IMR-90 (cell line): ENCODE results near the gene PLEKHJ1. TPM values are rescaled to one million over a fixed set of nuclear protein-coding genes. Genes with fewer than 3 reads are reported as not detected.

Experiments
- ATAC-seq: fragments of 200-7000 bp; cut with Tn5 transposase; 2 replicates; pipeline ENCODE4 v1.9.1; 2020; ENCODE audit warnings: low read depth, mild to moderate bottlenecking, moderate library complexity
- BruUV-seq: library from RNA; stranded (reverse); fragments of 400-500 nt; replicated peaks from 2 replicates; lab custom pipeline; 2021; lab: Mats Ljungman, UMichigan
- CTCF ChIA-PET: fragments of 300-600 bp; formaldehyde crosslinking; extraction: SDS; loops from one replicate; lab custom pipeline; 2021; ENCODE audit warnings: antibody characterized with exemption; lab: Yijun Ruan, JAX
- POLR2A ChIA-PET: fragments of 300-600 bp; sonication (Branson Sonifier 250); formaldehyde crosslinking; loops from one replicate; lab custom pipeline; 2022; ENCODE audit warnings: antibody characterized with exemption; ENCODE audit not compliant: unreplicated experiment; lab: Charles Lee
- DNase-seq: peaks from one replicate; pipeline ENCODE4 v3.0.0; 2013
- H2AFZ ChIP-seq: replicated peaks from 2 replicates; pipeline ENCODE3; 2013; ENCODE audit warnings: low read length, mild to moderate bottlenecking; ENCODE audit not compliant: poor library complexity
- H2AK5ac ChIP-seq: 2 replicates; pipeline ENCODE4 v1.6.1; 2013; ENCODE audit warnings: low read depth, low read length, inconsistent platforms
- H2AK9ac ChIP-seq: replicated peaks from 2 replicates; pipeline ENCODE3; 2013; ENCODE audit warnings: mild to moderate bottlenecking, low read depth, low read length, moderate library complexity; ENCODE audit not compliant: poor library complexity
- H2BK120ac ChIP-seq: 2 replicates; pipeline ENCODE4 v1.6.1; 2013; ENCODE audit warnings: low read depth, low read length, inconsistent platforms
- H2BK15ac ChIP-seq: 3 replicates; pipeline ENCODE4 v1.6.1; 2013; ENCODE audit warnings: low read depth, low read length, inconsistent platforms
- H2BK20ac ChIP-seq: 2 replicates; pipeline ENCODE4 v1.6.1; 2013; ENCODE audit warnings: low read depth, mild to moderate bottlenecking, inconsistent platforms, low read length, moderate library complexity
- H2BK5ac ChIP-seq: 2 replicates; pipeline ENCODE4 v1.6.1; 2013; ENCODE audit warnings: mild to moderate bottlenecking, low read depth, low read length, inconsistent platforms; ENCODE audit not compliant: poor library complexity, severe bottlenecking
- H3K14ac ChIP-seq: replicated peaks from 2 replicates; pipeline ENCODE4 v1.6.1; 2013; ENCODE audit warnings: low read depth, low read length, inconsistent platforms
- H3K18ac ChIP-seq: 2 replicates; pipeline ENCODE4 v1.6.1; 2013; ENCODE audit warnings: low read depth, low read length, control low read depth
- H3K23ac ChIP-seq: 2 replicates; pipeline ENCODE4 v1.6.1; 2013; ENCODE audit warnings: low read depth, low read length, inconsistent platforms
- H3K27ac ChIP-seq: 2 replicates; pipeline ENCODE4 v1.5.1; 2013; ENCODE audit warnings: mild to moderate bottlenecking, control low read depth, low read length; ENCODE audit not compliant: insufficient read depth
- H3K27me3 ChIP-seq: 2 replicates; pipeline ENCODE4 v1.6.1; 2013; ENCODE audit warnings: low read length; ENCODE audit not compliant: control insufficient read depth, insufficient read depth
- H3K36me3 ChIP-seq: 2 replicates; pipeline ENCODE4 v1.6.1; 2013; ENCODE audit warnings: low read length, mixed read lengths; ENCODE audit not compliant: control insufficient read depth, insufficient read depth
- H3K4ac ChIP-seq: 2 replicates; pipeline ENCODE4 v1.6.1; 2013; ENCODE audit warnings: low read depth, low read length, inconsistent platforms
- H3K4me1 ChIP-seq: 2 replicates; pipeline ENCODE4 v1.6.1; 2013; ENCODE audit warnings: low read length, mixed read lengths; ENCODE audit not compliant: control insufficient read depth, insufficient read depth
- H3K4me2 ChIP-seq: 2 replicates; pipeline ENCODE4 v1.6.1; 2013; ENCODE audit warnings: low read depth, mild to moderate bottlenecking, control low read depth, low read length, moderate library complexity
- H3K4me3 ChIP-seq: 2 replicates; pipeline ENCODE4 v1.5.1; 2013; ENCODE audit warnings: low read depth, mild to moderate bottlenecking, control low read depth, low read length, moderate library complexity; ENCODE audit not compliant: insufficient read depth
- H3K56ac ChIP-seq: 2 replicates; pipeline ENCODE4 v1.6.1; 2013; ENCODE audit warnings: low read length, inconsistent platforms; ENCODE audit not compliant: insufficient read depth; ENCODE audit errors: extremely low read depth
- H3K79me1 ChIP-seq, 2 experiments: 2 replicates each; pipeline ENCODE4 v1.6.1; 2013; ENCODE audit warnings: low read length in 2 of 2, inconsistent platforms in 1 of 2, low read depth in 1 of 2
- H3K9ac ChIP-seq: 2 replicates; pipeline ENCODE4 v1.6.1; 2013; ENCODE audit warnings: low read depth, low read length, control low read depth
- H3K9me1 ChIP-seq: 2 replicates; pipeline ENCODE4 v1.6.1; 2013; ENCODE audit warnings: low read length, inconsistent platforms; ENCODE audit not compliant: insufficient read depth
- H3K9me3 ChIP-seq: 2 replicates; pipeline ENCODE4 v1.6.1; 2013; ENCODE audit warnings: low read length; ENCODE audit not compliant: control insufficient read depth, insufficient read depth
- H4K20me1 ChIP-seq: 2 replicates; pipeline ENCODE4 v1.6.1; 2013; ENCODE audit warnings: low read length, inconsistent platforms; ENCODE audit not compliant: insufficient read depth
- H4K5ac ChIP-seq: 2 replicates; pipeline ENCODE4 v1.6.1; 2013; ENCODE audit warnings: mild to moderate bottlenecking, low read depth, low read length, control low read depth
- H4K8ac ChIP-seq, 2 experiments: 2 replicates each; pipeline ENCODE4 v1.6.1; 2013; ENCODE audit warnings: low read depth in 2 of 2, low read length in 2 of 2, control low read depth in 1 of 2, inconsistent platforms in 1 of 2
- H4K91ac ChIP-seq: 2 replicates; pipeline ENCODE4 v1.6.1; 2013; ENCODE audit warnings: low read depth, low read length, inconsistent platforms; ENCODE audit not compliant: insufficient read depth
- BHLHE40 ChIP-seq: fragments of 150-350 bp; IDR thresholded peaks from 2 replicates; pipeline ENCODE4 v1.6.1; 2016; ENCODE audit warnings: mild to moderate bottlenecking, low read depth, low read length
- CEBPB ChIP-seq: IDR thresholded peaks from 2 replicates; pipeline ENCODE4 v1.6.1; 2012; ENCODE audit warnings: low read depth, low read length, improper control_type of control experiment
- CHD1 ChIP-seq: IDR thresholded peaks from 2 replicates; pipeline ENCODE4 v1.6.1; 2012; ENCODE audit warnings: low read depth, low read length, improper control_type of control experiment
- CTCF ChIP-seq: conservative IDR thresholded peaks from 2 replicates; pipeline ENCODE4 v1.5.1; 2012; ENCODE audit warnings: mild to moderate bottlenecking, low read depth, low read length, improper control_type of control experiment
- MAFK ChIP-seq: IDR thresholded peaks from 2 replicates; pipeline ENCODE4 v1.6.1; 2012; ENCODE audit warnings: low read depth, low read length, improper control_type of control experiment
- MXI1 ChIP-seq: IDR thresholded peaks from 2 replicates; pipeline ENCODE4 v1.6.1; 2012; ENCODE audit warnings: low read depth, mild to moderate bottlenecking, low read length, moderate library complexity, borderline replicate concordance
- RCOR1 ChIP-seq: IDR thresholded peaks from 2 replicates; pipeline ENCODE4 v1.6.1; 2012; ENCODE audit warnings: mild to moderate bottlenecking, low read length, improper control_type of control experiment; ENCODE audit not compliant: insufficient replicate concordance
- SMC3 ChIP-seq: fragments of 150-350 bp; IDR thresholded peaks from 2 replicates; pipeline ENCODE4 v1.6.1; 2016; ENCODE audit warnings: low read depth, mild to moderate bottlenecking, antibody characterized with exemption, low read length, moderate library complexity
- USF2 ChIP-seq: fragments of 150-350 bp; IDR thresholded peaks from 2 replicates; pipeline ENCODE4 v1.6.1; 2017; ENCODE audit warnings: mild to moderate bottlenecking, antibody characterized with exemption, low read length, low read depth
- WGBS, 2 experiments: methylation state at CpG; one replicate each; pipeline versions ENCODE4 v1.1.5 to v1.1.7; 2013; ENCODE audit warnings: missing lambda C conversion rate in 2 of 2; ENCODE audit not compliant: insufficient read length in 1 of 2; ENCODE audit errors: extremely low coverage in 2 of 2; 5-methylcytosine and 5-hydroxymethylcytosine counted together
- dilution Hi-C: fragments of 300-500 bp; cut with HindIII; formaldehyde crosslinking; loops from one replicate; pipeline ENCODE4 v1.14.3; 2018; ENCODE audit warnings: low sequenced_read_pairs; ENCODE audit not compliant: unreplicated experiment
- in situ Hi-C: fragments of 300-500 bp; cut with MboI; formaldehyde crosslinking; loops from 3 replicates; pipeline ENCODE4 v1.14.3; 2019; ENCODE audit warnings: low sequenced_read_pairs, inconsistent platforms, mixed read lengths
- intact Hi-C: fragments of 100-400 bp; cut with micrococcal nuclease; formaldehyde crosslinking; loops from 2 replicates; pipeline ENCODE4 v1.10.0; 2022
- polyA plus RNA-seq, 3 experiments: library from polyadenylated mRNA; depleted of rRNA; stranded (reverse); fragments of >200 nt; gene quantifications; 2 replicates each; pipeline ENCODE4 v1.2.3, GENCODE V29; 2012; ENCODE audit warnings: low replicate concordance in 1 of 3
- total RNA-seq: library from RNA; depleted of rRNA; stranded (reverse); fragments of >200 nt; gene quantifications from 2 replicates; pipeline ENCODE4 v1.2.3, GENCODE V29; 2012

PLEKHJ1 gene
- total and polyA plus RNA-seq, 2 of the 4 experiments (the other 2 are of a cell fraction), result 31.7 to 62.8 TPM

- Histone ChIP-seq H2BK20ac (no peak overlapping the region), H3K4ac (no peak overlapping the region), H3K27ac (no peak overlapping the region), H2BK15ac (no peak overlapping the region), H3K9me3 (no peaks in the 10 kb centered on the region), H3K9me1 (no peaks in the 10 kb centered on the region), H2AK9ac (no peak overlapping the region), H2AFZ (no peak overlapping the region), H4K8ac (peak overlapping the region in 1 of 2 experiments; percentile 69; a peak in 1 of 4 replicates), H3K79me1 (no peaks in the 10 kb centered on the region; a peak in 1 of 4 replicates), H2AK5ac (no peak overlapping the region), H3K36me3 (no peaks in the 10 kb centered on the region), H4K5ac (no peak overlapping the region), H3K23ac (no peak overlapping the region), H3K18ac (no peak overlapping the region), H4K20me1 (peaks cover under 1% of the 10 kb centered on the region), H3K9ac (no peak overlapping the region), H2BK5ac (no peak overlapping the region), H3K4me3 (no peak overlapping the region), H3K4me1 (peaks cover 7% of the 10 kb centered on the region), H2BK120ac (no peak overlapping the region), H4K91ac (no peak overlapping the region), H3K56ac (no peak overlapping the region), H3K4me2 (no peak overlapping the region), H3K27me3 (peaks cover 16% of the 10 kb centered on the region), H3K14ac (no peak overlapping the region)
- BruUV-seq, result no TSS peak
- dilution Hi-C loops (no loop called here), intact Hi-C loops (no loop called here), in situ Hi-C loops (no loop called here)
- no peak for ATAC-seq
- ChIA-PET CTCF (no interaction called here), POLR2A (no interaction called here)
- TF ChIP-seq USF2, result no peak
- no peak for TF ChIP-seq MAFK
- no peak for TF ChIP-seq SMC3
- TF ChIP-seq CHD1, result no peak
- no peak for TF ChIP-seq BHLHE40
- no peak for TF ChIP-seq CTCF
- no peak for TF ChIP-seq MXI1
- no peak for TF ChIP-seq CEBPB
- TF ChIP-seq RCOR1, result no peak
- 75% methylated on average over 7 of the region's 11 CpGs; no CpG with 5 or more reads in 1 of the 2 experiments for WGBS, 2 experiments
- DNase-seq, result no peak
These were observed 46.7 kb upstream of the PLEKHJ1 start for GRCh38 chr19:2282862-2283237.
